ENCODE measurements around the gene TOMM34.

GRCh38 chr20:44962483-44962882 is 2.3 kb upstream of the TOMM34 start:
- no peak for TF ChIP-seq POLR2A (IDR thresholded peaks at IDR 0.05)
- no peak for TF ChIP-seq CTCF (IDR thresholded peaks at IDR 0.05)

All from uterus (tissue), 2 donors.